Esophagus squamous epithelium (tissue), 4 donors: ENCODE data around the gene GOLPH3L.

ENCODE experiments used
- POLR2A ChIP-seq, 4 donors: fragments of 450-650 bp; IDR thresholded peaks; one replicate each; pipeline ENCODE4 v1.6.1; 2017; ENCODE audit warnings: antibody characterized with exemption in 4 of 4, mild to moderate bottlenecking in 4 of 4, moderate library complexity in 3 of 4
- TF ChIP-seq, protein P1 (sequence below), 6 experiments: fragments of 450-650 bp in 4 of 6; fragments of 200-600 bp in 2 of 6; sonication (generic) in 2 of 6; IDR thresholded peaks; one replicate each; pipeline ENCODE4 v1.5.1; 2016 to 2019; ENCODE audit warnings: antibody characterized with exemption in 6 of 6, mild to moderate bottlenecking in 4 of 6, moderate library complexity in 4 of 6

DNA sequence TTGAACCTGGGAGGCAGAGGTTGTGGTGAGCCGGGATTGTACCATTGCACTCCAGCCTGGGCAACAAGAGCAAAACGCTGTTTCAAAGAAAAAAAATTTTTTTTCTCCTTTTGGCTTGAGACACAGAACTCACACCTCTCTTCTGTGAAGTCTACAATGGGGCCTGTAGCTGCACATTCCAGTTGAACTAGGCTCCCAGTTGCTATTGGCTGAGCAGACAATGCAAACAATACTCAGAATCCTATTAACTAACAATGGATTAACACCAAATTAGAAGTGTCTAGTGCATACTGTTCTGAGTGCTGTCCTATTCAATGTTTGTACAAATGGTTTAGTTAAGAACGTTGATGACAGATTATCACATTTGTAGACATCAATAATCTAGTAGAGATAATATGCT is 100.0 kb downstream of the GOLPH3L start:
- TF ChIP-seq, protein P1, sequence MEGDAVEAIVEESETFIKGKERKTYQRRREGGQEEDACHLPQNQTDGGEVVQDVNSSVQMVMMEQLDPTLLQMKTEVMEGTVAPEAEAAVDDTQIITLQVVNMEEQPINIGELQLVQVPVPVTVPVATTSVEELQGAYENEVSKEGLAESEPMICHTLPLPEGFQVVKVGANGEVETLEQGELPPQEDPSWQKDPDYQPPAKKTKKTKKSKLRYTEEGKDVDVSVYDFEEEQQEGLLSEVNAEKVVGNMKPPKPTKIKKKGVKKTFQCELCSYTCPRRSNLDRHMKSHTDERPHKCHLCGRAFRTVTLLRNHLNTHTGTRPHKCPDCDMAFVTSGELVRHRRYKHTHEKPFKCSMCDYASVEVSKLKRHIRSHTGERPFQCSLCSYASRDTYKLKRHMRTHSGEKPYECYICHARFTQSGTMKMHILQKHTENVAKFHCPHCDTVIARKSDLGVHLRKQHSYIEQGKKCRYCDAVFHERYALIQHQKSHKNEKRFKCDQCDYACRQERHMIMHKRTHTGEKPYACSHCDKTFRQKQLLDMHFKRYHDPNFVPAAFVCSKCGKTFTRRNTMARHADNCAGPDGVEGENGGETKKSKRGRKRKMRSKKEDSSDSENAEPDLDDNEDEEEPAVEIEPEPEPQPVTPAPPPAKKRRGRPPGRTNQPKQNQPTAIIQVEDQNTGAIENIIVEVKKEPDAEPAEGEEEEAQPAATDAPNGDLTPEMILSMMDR (IDR thresholded peaks at IDR 0.05), result no peak
- TF ChIP-seq POLR2A (IDR thresholded peaks at IDR 0.05), result no peak
